HUES6 (cell line): ENCODE results near the gene FASTKD1.
"Not testable (repeated sequence)": the region's sequence is repeated elsewhere in the genome, so short reads cannot be mapped to it uniquely, and the experiment has no call there.

Experiments
- H3K27ac ChIP-seq: 2 replicates; pipeline ENCODE4 v1.7.0; 2013; ENCODE audit warnings: low read depth, mild to moderate bottlenecking, low read length, inconsistent platforms
- H3K27me3 ChIP-seq: 2 replicates; pipeline ENCODE4 v1.6.1; 2013; ENCODE audit warnings: low read length; ENCODE audit not compliant: control insufficient read depth, insufficient read depth
- H3K36me3 ChIP-seq: 2 replicates; pipeline ENCODE4 v1.6.1; 2013; ENCODE audit warnings: low read length; ENCODE audit not compliant: control insufficient read depth, insufficient read depth
- H3K4me1 ChIP-seq: 2 replicates; pipeline ENCODE4 v1.6.1; 2013; ENCODE audit warnings: low read length; ENCODE audit not compliant: control insufficient read depth, insufficient read depth
- H3K4me3 ChIP-seq: 2 replicates; pipeline ENCODE4 v1.5.1; 2013; ENCODE audit warnings: low read depth, low read length
- H3K9ac ChIP-seq: one replicate; pipeline ENCODE4 v1.6.1; 2013; ENCODE audit warnings: mild to moderate bottlenecking, low read length
- H3K9me3 ChIP-seq: 2 replicates; pipeline ENCODE4 v1.6.1; 2013; ENCODE audit warnings: low read depth, low read length; ENCODE audit not compliant: control insufficient read depth, insufficient read depth

FASTKD1 gene

DNA sequence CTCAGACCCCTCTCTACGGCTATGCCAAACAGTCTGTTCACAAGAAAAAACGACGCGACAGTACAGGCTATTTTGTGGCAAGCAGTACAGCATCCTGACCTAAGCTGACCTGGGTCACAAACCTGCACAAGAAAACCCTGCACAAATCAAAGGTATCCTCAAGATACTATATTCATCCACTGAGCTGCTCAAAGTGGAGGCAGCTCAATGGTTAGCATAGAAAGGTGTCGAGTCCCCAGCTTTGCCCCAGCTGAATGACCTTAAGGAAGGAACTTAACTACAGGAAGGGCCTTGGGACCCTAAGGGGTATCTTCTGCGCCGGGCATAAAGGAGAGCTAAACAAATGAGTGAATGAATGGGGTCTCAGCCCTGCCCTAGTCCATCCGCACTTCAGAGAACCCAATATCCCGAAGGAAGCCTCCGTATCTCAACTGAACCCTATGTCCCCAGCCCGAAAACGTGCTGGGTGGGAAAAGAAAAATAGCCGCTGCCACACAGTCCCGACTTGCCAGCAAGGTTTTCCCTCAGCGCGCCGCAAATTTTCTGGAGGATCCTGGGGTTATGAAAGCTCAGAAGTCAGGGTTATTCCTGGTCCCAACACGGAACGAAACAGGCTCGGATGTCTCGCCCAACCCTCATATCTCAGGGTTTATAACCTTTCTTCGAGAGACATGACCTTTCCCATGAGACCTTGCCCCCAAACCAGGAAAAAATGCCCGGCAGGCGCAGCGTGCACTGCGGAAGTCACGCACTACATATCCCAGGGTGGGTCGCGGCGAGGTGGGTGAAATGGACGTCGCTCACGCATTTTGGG lies at the start of gene FASTKD1:
Gene FASTKD1, minus strand, starts transcription at position 706 of the 814 bp plus-strand sequence. CDS start 1,836 bp downstream, outside the sequence.
- Histone ChIP-seq H3K9ac (peak within 1 kb of the TSS; percentile 83), H3K36me3 (no peaks in the 10 kb centered on the region; the same call in none of the 2 replicates), H3K27me3 (no peaks in the 10 kb centered on the region), H3K27ac (peak within 1 kb of the TSS; percentile 73), H3K9me3 (peaks cover 3% of the 10 kb centered on the region; the same call in 1 of the 2 replicates), H3K4me1 (0 out of 2 replicates have a peak, but pooled peaks cover 5% of the 10 kb centered on the region), H3K4me3 (peak within 1 kb of the TSS; percentile 88)

DNA sequence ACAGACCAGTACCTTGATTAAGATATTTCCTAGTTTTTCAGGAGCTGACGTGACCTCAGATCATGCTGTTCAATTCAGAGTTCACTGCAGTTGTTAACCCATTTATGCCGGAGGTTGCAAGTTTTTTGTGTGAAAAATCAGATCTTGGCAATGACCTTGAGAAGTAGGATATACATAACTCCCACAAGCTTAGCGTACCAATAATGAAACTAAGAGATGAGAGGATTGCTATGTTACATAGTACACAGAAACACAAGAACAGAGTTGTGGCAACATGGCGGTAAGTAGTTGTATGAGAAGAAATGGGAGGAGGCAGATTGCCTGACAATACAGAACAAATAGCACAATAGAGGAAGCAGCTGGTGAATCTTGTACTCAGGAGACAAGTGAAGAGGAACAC lies 49.6 kb upstream of the FASTKD1 start:
- no peaks in the 10 kb centered on the region for H3K9me3 ChIP-seq
- H3K4me1 ChIP-seq, result no peaks in the 10 kb centered on the region
- peaks cover 49% of the 10 kb centered on the region for H3K36me3 ChIP-seq
- no peak overlapping the region for H3K4me3 ChIP-seq
- H3K27ac ChIP-seq, result no peak overlapping the region
- H3K27me3 ChIP-seq, result no peaks in the 10 kb centered on the region
- H3K9ac ChIP-seq, result no peak overlapping the region

DNA sequence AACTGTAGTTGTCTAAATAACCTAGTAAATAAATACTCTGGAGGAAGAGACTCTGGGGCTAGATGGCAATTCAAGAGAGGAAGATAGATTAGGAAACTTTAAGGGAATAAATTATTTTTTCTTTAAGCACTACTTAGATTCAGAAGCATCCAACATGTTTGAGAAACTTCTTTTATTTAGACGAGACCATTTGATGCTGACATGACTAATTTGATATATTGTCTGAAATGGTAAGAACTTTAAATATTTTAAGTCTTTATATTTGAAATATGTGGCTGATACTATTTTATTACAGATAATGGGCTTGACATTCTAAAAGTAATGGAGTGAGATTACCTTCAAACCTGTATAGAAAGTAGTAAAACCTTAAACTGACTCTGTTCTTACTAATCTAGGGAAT lies 46.8 kb upstream of the FASTKD1 start:
- Histone ChIP-seq H3K4me1 (no peaks in the 10 kb centered on the region), H3K36me3 (peaks cover 49% of the 10 kb centered on the region), H3K9ac (no peak overlapping the region), H3K9me3 (no peaks in the 10 kb centered on the region), H3K27ac (no peak overlapping the region), H3K27me3 (no peaks in the 10 kb centered on the region), H3K4me3 (no peak overlapping the region)

DNA sequence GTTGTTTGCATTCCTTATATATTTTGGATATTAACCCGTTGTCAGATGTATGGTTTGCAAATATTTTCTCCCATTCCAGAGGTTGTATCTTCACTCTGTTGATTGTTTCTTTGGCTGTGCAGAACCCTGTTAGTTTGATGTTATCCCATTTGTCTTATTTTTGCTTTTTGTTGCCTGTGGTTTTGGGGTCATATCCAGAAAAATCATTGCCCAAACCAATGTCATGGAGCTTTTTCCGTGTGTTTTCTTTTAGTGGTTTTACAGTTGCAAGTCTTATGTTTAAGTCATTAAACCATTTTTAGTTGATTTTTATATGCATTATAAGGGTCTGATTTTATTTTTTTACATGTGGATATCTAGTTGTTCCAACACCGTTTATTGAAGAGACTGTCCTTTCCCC lies 46.3 kb upstream of the FASTKD1 start:
- Histone ChIP-seq H3K9me3 (peaks cover 3% of the 10 kb centered on the region; the same call in 1 of the 2 replicates), H3K4me3 (no peak overlapping the region), H3K9ac (no peak overlapping the region), H3K4me1 (no peaks in the 10 kb centered on the region), H3K27ac (no peak overlapping the region), H3K36me3 (peaks cover 50% of the 10 kb centered on the region), H3K27me3 (no peaks in the 10 kb centered on the region)

GRCh38 chr2:169615982-169616381 lies 42.3 kb upstream of the FASTKD1 start:
- H3K36me3 ChIP-seq, result peaks cover 61% of the 10 kb centered on the region
- not testable (repeated sequence) for H3K4me1 ChIP-seq, H3K9ac ChIP-seq, H3K4me3 ChIP-seq, H3K9me3 ChIP-seq, H3K27ac ChIP-seq, H3K27me3 ChIP-seq

DNA sequence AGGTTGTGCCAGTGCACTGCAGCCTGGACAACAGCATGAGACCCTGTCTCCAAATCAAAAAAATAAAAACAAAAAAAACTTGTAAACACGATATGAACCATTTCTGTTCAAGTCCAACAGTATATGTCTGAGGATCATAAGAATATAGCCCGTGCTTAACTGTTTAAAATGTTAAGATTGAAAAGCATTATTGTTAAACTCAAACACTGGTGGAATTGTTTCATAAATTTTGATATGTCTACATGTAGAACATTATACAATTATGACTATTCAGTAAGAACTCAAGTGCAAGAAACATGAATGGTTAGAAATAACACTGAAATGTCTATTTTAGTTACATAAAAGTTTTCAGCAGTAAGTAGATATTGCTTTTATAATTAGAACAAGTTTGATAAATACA lies 40.2 kb upstream of the FASTKD1 start:
- Histone ChIP-seq H3K9ac (no peak overlapping the region), H3K27ac (no peak overlapping the region), H3K4me3 (no peak overlapping the region), H3K36me3 (peaks cover 69% of the 10 kb centered on the region), H3K9me3 (peaks cover 3% of the 10 kb centered on the region; the same call in 1 of the 2 replicates), H3K27me3 (no peaks in the 10 kb centered on the region), H3K4me1 (no peaks in the 10 kb centered on the region)

DNA sequence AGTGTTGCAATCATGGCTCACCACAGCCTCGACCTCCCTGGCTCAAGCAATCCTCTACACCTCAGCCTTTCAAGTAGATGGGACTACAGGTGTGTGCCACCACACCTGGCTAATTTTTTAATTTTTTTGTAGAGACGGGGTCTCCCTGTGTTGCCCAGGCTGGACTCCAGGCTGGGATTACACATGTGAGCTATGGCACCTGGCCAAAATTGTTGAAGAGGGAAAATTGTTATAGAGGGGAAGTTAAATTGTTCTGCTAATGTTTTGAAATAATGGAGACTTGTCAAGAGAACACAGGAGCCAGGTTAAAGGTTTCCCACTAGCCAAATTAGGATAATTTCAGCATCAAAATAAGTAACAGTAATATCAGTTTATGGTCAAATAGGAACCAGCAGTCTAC lies 35.6 kb upstream of the FASTKD1 start:
- H3K27me3 ChIP-seq, result no peaks in the 10 kb centered on the region
- H3K27ac ChIP-seq, result no peak overlapping the region
- peaks cover 92% of the 10 kb centered on the region for H3K36me3 ChIP-seq
- no peaks in the 10 kb centered on the region for H3K4me1 ChIP-seq
- no peaks in the 10 kb centered on the region for H3K9me3 ChIP-seq
- H3K9ac ChIP-seq, result no peak overlapping the region
- no peak overlapping the region for H3K4me3 ChIP-seq

GRCh38 chr2:169599568-169599967 lies 25.9 kb upstream of the FASTKD1 start:
- Histone ChIP-seq H3K4me1 (no peaks in the 10 kb centered on the region), H3K27me3 (no peaks in the 10 kb centered on the region), H3K9ac (no peak overlapping the region), H3K9me3 (no peaks in the 10 kb centered on the region), H3K4me3 (no peak overlapping the region), H3K36me3 (peaks cover 9% of the 10 kb centered on the region), H3K27ac (no peak overlapping the region; the same call in 1 of the 2 replicates)

- Histone ChIP-seq H3K36me3 (peaks cover 4% of the 10 kb centered on the region; the same call in 1 of the 2 replicates), H3K9me3 (no peaks in the 10 kb centered on the region), H3K4me1 (no peaks in the 10 kb centered on the region), H3K9ac (no peak overlapping the region), H3K27me3 (no peaks in the 10 kb centered on the region), H3K4me3 (no peak overlapping the region), H3K27ac (no peak overlapping the region; the same call in 1 of the 2 replicates)
These were observed 25.3 kb upstream of the FASTKD1 start for GRCh38 chr2:169598982-169599381.

DNA sequence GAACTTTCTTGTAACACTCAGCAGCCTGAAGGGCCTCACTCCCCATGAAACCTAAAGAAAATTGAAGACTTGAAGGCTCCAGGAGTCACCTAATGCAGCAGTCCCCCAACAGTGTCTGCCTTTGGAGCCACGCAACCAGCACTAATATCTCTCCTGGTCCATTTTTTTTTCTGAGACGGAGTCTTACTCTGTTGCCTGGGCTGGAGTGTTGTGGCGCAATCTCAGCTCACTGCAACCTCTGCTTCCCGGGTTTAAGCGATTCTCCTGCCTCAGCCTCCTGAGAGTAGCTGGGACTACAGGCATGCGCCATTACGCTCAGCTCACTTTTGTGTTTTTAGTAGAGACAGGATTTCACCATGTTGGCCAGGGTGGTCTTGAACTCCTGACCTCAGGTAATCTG lies 22.9 kb upstream of the FASTKD1 start:
- H3K4me1 ChIP-seq, H3K9me3 ChIP-seq, H3K9ac ChIP-seq, H3K27ac ChIP-seq, H3K4me3 ChIP-seq, H3K36me3 ChIP-seq, H3K27me3 ChIP-seq: not testable (repeated sequence)

GRCh38 chr2:169590804-169591203 lies 17.1 kb upstream of the FASTKD1 start:
- H3K27me3 ChIP-seq, result no peaks in the 10 kb centered on the region
- H3K36me3 ChIP-seq, result no peaks in the 10 kb centered on the region
- H3K4me1 ChIP-seq, result no peaks in the 10 kb centered on the region

More at GRCh38 chr2:169590804-169591203, 17.1 kb upstream of the FASTKD1 start:
- peaks cover 2% of the 10 kb centered on the region; the same call in 1 of the 2 replicates for H3K9me3 ChIP-seq
- H3K4me3 ChIP-seq, result no peak overlapping the region
- H3K9ac ChIP-seq, result no peak overlapping the region
- no peak overlapping the region for H3K27ac ChIP-seq
